Measurements from ENCODE around the gene QSOX2.

QSOX2 gene

GRCh38 chr9:136187683-136188586 is 57.7 kb downstream of the QSOX2 start:
- DNase-seq = no peak

DNA sequence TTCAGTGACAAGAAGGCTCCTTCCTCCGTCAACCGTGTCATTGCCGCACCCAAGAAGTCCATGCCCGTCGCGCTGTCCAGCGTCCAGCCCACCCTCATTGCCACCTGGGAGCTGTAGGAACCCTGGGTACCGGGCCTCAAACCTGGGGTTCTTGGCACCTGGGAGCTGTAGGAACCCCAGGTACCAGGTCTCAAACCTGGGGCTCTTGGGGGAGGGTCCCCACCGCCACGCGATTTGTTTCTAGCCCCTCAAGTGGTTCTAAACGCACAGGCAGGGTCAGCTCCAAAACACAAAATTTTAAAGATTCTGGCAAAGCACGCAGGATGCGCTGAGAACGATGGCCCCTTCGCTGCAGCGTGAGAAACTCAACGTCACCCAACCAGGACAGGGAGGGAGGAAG is 58.4 kb downstream of the QSOX2 start:
- no peak for DNase-seq

DNA sequence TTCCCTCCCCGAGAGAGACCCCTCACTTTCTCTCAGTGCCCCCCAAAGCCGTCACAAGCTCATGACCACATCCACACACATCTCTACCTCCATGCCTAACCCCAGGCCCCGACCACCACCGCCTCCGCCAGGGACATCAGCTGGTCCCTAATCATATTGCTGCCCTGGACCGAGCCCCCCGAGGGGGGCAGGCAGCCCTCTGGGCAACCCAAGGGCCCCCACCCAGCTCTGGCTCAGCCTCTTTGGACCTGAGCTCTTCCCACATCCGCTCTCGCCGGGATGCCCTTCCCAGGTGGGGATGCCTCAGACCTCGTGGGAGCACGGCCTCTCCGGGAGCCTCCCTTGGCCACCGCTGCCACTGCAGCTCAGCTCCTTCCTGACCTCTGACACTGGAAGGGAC is 59.2 kb downstream of the QSOX2 start:
- DNase-seq = no peak

- no peak for DNase-seq
Observed at GRCh38 chr9:136185596-136186366, 59.8 kb downstream of the QSOX2 start.

DNA sequence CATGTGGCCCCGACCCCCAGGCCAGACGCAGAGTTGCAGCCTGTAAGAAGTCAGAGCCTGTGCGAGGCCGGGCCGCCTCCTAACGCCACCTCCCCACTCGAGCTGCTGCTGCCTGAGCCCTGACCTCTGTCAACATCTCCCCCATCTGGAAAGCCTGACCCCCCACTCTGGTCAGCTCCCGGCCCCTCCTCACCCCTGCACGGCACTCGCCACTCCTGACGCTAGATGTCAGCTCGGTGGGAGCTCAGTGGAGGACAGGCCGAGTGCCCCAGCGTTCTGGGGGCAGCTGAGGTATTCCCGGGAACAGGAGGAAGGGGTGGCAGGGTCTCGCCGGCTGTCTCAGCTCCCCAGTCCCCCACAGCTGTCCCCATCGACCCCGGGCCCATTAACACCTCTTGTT is 60.5 kb downstream of the QSOX2 start:
- DNase-seq = no peak

DNA sequence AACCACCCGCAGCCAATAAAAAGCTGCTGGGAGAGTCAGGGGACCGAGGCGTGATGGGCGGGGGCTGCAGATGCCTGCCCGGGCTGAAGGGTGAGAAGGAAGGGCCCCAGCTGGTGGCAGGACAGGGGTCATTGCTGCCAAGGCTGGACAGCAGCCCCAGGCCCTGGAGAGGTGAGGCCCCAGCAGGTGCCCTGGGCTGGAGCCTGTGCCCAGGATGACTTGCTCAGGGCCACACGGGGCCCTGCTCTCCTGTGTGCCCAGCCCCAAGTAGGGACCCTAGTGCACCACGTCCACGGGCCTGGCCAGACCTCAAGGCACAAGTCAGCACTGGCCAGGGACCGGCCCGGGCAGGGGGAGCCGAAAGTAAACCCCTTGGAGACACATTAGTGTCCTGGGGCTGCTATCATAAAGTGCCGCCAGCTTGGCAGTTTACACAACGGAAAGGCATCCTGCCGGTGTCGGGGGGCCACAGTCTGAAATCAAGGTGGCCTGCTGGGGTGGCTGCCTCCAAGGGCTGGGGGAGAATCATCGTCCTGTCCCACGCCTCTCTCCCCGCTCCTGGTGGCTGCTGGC is 62.7 kb downstream of the QSOX2 start:
- no peak for DNase-seq

- DNase-seq = no peak
Observed at GRCh38 chr9:136182420-136182787, 63.2 kb downstream of the QSOX2 start.

DNA sequence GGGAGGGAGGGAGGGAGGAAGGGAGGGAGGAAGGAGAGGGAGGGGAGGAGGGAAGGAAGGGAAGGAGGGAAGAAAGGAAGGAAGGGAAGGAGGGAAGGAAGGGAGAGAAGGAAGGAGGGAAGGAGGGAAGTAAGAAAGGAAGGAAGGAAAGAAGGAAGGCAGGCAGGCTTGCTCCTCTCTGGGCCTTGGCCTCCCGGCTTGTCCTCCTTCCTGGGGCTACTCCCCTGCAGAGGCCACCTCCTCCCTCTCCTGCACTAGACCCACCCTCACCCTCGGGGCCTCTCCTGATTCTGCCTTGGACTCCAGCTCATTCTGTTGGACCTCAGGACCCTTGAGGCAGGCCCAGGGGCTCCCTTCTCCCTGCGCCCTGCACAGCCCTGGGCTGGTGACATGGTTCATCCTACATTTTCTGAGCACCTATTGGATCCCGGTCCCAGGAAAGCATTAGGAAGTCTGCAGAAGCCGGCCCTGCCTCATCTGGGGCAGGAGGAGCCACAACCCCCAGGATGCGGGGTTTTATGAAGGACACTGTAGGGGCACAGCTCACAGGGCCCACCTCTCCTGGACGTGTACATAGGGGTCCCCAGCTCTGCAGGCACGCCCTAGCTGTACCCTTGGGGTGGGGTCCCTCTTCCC is 63.7 kb downstream of the QSOX2 start:
- DNase-seq = no peak

- DNase-seq = no peak
Observed at GRCh38 chr9:136180586-136180985, 65.0 kb downstream of the QSOX2 start.

- no peak for DNase-seq
Observed at GRCh38 chr9:136179761-136180160, 65.9 kb downstream of the QSOX2 start.

DNA sequence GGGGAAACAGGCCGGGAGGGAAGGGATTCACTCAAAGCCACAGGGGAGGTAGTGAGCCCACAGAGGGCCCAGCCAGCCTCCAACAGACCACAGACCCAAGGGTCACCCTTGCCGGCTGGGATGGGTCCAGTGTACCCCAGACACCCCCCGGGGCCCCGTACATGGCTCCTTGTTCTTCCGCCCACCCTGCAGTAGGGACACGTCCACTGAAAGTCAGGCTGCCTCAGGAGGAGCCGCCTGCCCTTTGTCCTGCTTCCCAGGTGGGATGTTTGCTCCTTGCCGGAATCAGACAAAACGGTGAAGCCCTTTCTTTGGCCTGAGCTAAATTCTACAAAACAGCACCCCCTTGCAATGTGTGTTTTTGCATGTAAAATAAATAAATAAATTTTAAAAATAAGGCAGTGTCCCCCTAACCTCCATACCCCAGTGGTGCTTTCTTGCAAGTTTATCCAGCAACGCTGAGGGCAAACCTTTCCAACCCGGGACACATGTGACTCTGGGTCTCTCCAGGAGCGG is 66.5 kb downstream of the QSOX2 start:
- DNase-seq = no peak

GRCh38 chr9:136178773-136179075 is 66.9 kb downstream of the QSOX2 start:
- DNase-seq = no peak

DNA sequence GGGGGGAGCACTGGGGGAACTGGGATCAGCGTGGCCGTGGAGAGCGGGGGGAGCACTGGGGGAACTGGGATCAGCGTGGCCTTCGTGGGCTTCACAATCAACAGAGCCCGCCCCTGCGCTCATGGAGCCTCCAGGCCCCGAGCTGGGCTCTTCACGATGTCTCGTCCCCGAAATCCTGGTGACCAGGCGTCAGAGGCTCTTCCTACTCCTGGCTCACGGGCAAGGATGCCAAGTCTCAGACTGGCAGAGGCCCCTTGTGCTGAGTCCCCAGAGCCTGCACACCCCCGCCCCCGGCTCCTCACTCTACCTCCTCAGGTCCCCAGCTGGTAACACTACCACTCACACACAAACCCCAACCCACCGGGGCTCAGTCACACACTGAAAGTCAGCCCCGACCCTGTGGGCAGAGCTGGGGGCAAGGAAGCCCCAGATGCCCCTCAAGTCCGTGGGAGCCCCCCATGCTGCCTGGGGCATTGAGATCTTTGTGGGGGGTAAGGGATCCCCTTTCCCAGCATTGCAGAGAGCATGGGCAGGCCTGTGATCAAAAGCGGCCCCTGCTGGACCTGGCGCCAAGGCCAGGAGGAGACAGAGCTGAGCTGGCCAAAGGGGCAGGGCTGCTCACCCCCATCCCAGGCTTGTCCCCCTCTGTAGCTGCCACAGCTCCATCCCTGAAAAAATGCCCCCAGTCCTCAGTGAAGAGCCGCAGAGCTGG is 67.4 kb downstream of the QSOX2 start:
- DNase-seq = no peak

DNA sequence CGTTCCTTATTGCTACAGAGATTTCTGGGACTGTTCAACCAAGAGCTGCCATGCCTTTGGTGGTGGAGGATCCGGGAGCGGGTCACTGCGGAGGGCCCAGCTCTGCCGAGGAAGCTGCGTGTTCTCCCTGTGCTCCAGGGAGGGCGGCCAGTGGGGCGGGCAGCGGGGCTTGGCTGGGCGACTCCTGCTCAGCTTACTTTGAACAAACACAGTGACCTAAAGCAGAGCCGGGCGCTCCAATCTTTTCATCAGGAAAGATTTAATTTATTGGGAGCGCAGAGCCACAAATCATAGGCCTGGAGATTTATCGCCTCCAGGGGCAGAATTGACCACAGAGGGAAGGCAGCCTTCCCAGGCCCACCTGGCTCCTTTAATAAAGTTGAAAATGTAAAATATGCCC is 68.4 kb downstream of the QSOX2 start:
- no peak for DNase-seq

DNA sequence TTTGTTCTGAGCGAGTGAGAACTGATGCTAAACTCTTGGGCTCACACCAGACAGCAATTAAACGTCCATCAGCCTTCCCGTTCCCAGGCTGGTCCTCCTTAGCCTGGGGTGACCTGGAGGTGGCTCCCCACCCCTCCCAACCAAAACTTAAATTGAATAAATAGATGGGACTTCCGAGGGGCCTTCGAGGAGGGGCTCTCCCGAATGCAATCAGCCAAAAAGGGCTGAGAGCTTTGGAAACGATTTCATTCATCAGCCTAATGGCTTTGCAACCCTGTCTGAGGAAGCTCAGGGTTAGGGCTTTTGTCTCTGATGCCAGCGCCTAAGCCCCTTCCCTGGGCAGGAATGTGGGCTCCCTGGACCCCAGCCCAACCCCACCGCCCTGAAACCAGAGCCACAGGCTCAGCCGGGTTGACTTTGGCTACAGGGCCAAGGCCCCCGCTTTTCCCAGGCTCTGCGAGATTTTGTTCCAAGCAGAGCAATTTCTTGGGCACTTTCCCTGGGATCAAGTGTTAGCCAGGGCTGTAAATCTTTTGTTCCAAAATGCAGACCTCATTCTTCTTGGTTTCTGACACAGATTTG is 69.9 kb downstream of the QSOX2 start:
- no peak for DNase-seq

DNA sequence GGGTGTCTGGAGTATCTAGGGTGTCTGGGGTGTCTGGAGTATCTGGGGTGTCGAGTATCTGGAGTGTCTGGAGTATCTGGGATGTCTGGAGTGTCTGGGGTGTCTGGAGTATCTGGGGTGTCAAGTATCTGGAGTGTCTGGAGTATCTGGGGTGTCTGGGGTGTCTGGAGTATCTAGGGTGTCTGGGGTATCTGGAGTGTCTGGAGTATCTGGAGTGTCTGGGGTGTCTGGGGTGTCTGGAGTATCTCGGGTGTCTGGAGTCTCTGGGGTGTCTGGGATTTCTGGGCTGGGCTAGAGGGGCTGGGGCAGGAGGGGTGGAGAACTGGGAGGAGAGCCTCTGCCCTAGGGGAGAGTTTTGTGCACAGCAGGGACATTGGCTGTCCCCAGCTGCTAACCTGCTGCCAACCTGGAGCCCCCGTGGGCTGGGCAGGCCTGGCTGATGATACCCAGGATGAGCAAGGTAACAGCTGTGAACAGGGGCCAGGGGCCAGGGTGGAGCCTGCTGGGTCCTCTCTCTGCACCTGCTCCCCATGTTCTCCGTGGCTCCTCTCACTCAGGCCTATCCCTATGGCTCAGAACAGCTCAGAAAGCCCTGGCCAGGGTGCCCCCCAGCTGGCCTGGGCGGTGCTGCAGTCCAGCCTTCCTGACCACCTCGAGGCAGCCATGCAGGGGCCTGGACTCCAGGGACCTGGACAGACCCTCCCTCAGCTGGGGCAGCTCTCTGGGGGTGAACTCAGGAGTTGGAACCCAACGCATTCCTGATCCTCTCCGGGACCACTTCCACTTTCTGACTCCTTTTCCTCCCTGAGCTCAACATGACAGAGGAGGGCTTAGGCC is 70.6 kb downstream of the QSOX2 start:
- DNase-seq = no peak

GRCh38 chr9:136173648-136174290 is 71.8 kb downstream of the QSOX2 start:
- DNase-seq = no peak

DNA sequence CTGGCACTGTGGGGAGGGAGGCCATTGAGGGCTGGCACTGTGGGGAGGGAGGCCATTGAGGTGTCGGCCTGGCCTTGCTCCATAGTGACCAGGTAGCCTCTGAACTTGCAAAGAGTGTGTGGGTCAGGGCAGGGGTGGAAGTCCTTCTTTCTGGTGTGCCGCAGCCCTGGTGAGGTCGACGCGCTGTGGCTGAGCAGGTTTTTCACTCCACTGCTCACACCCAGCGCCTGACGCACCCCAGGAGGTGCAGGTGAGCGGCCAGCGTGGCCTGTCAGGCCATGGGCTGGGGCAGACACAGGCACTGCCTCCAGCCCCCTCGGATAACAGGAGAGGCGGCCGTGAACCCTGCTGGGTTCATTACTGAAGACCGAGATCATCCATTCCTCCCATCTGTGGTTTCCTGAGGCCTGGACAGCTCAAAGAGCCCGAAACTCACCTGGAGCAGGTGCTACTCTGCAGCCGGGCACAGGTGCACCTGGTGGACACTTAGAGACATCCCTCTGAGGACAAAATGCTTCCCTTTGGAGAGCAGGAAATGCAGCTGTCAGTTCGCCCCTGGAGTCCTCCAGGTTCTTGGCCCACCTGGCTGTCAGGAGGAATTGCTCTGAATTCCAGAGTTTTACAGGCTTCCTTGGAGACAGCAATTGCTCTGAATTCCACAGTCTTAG is 73.1 kb downstream of the QSOX2 start:
- DNase-seq = no peak

GRCh38 chr9:136171801-136172411 is 73.7 kb downstream of the QSOX2 start:
- DNase-seq = no peak
